ENCODE data around the gene FICD. TPM values are rescaled to one million over a fixed set of nuclear protein-coding genes. Genes with fewer than 3 reads are reported as not detected.

Gene FICD
- total RNA-seq, 1 donor from 2014 or later: 7.1 TPM

DNA sequence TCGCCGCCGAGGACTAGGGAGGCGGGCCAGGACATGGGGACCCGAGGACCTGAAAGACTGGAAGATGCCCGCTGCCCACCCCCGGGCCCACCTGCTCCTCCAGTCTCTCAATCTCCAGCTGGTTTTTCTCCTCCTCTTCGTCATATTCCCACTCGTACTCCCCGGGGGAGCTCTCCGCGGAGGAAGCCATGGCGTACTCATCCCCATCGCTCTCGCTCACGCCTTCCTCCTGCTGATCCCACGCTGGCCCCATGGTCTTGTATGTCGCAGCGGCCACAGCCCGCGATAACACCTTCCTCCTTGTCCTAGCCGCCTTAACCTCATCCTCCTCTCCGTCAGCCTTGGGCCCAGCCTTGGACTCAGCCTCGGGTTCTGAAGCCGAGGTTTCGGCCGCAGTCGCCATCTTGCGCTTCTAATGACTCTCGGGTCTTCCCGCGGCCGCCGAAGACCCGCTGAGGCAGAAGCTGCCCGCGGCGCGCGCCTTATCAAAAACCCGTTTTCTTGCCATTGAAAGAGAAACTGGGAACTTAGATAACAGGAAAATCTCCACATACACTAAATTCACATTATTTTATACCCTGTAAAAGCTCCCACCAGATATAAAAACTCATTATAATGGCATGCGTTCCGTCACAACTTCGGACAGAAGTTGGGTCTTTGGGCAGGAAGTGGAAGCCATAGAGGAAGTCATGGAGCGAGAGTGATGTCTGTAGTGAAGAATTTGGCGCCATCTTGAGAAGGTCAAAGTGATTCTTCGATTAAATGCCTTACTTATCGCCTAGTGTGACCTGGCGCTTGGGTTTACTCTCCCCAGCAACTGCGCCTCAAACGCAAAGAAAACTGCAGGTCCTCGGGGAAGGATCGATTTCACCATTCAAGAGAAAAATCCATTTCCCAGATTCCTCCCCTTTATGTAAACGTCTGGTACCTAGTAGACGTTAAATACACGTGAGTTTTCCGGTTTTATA is 46.0 kb downstream of the FICD start, which contains the start of gene SART3:
SART3 (minus strand) TSS at position 422 of the 968 bp plus-strand sequence; CDS start at position 403, 19 bp downstream.
- H3K27me3 ChIP-seq: no peaks in the 10 kb centered on the region
- H3F3A ChIP-seq (ENCODE audit: low read depth): peaks cover 15% of the 10 kb centered on the region
- H3K27me3 Mint-ChIP-seq (ENCODE audit: insufficient read depth, low read depth): peaks cover 7% of the 10 kb centered on the region
- peak within 1 kb of the TSS; percentile 84 for H3K4me2 ChIP-seq
- peaks cover 4% of the 10 kb centered on the region for H3K36me3 Mint-ChIP-seq
- H3K4me1 Mint-ChIP-seq: peaks cover 37% of the 10 kb centered on the region
- H3K27ac Mint-ChIP-seq: peak within 1 kb of the TSS; percentile 100
- H3K9me3 ChIP-seq (ENCODE audit: low read depth): no peaks in the 10 kb centered on the region
- H4K20me1 ChIP-seq (ENCODE audit: low read depth): peaks cover 40% of the 10 kb centered on the region
- peak within 1 kb of the TSS; percentile 67 for H3K4me3 ChIP-seq
- peak within 1 kb of the TSS; percentile 91 for H3K9ac ChIP-seq
- H3K27ac ChIP-seq: peak within 1 kb of the TSS; percentile 95
- H3K4me3 Mint-ChIP-seq: peak within 1 kb of the TSS; percentile 100
- DNase-seq (ENCODE audit: low spot score): peak; percentile 91
- no peaks in the 10 kb centered on the region for H3K9me3 Mint-ChIP-seq
- TF ChIP-seq EZH2 (IDR thresholded peaks at IDR 0.05): no peak
- TF ChIP-seq, protein P1, sequence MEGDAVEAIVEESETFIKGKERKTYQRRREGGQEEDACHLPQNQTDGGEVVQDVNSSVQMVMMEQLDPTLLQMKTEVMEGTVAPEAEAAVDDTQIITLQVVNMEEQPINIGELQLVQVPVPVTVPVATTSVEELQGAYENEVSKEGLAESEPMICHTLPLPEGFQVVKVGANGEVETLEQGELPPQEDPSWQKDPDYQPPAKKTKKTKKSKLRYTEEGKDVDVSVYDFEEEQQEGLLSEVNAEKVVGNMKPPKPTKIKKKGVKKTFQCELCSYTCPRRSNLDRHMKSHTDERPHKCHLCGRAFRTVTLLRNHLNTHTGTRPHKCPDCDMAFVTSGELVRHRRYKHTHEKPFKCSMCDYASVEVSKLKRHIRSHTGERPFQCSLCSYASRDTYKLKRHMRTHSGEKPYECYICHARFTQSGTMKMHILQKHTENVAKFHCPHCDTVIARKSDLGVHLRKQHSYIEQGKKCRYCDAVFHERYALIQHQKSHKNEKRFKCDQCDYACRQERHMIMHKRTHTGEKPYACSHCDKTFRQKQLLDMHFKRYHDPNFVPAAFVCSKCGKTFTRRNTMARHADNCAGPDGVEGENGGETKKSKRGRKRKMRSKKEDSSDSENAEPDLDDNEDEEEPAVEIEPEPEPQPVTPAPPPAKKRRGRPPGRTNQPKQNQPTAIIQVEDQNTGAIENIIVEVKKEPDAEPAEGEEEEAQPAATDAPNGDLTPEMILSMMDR (IDR thresholded peaks at IDR 0.05): no peak
- TF ChIP-seq EZH2phosphoT487 (IDR thresholded peaks at IDR 0.05): no peak
- H2AFZ ChIP-seq (replicated peaks): peak within 1 kb of the TSS; percentile 94
- peaks cover 6% of the 10 kb centered on the region for H3K4me1 ChIP-seq
- H3K36me3 ChIP-seq: peaks cover 6% of the 10 kb centered on the region
- peaks cover 71% of the 10 kb centered on the region for H3K79me2 ChIP-seq (ENCODE audit: low read depth)

DNA sequence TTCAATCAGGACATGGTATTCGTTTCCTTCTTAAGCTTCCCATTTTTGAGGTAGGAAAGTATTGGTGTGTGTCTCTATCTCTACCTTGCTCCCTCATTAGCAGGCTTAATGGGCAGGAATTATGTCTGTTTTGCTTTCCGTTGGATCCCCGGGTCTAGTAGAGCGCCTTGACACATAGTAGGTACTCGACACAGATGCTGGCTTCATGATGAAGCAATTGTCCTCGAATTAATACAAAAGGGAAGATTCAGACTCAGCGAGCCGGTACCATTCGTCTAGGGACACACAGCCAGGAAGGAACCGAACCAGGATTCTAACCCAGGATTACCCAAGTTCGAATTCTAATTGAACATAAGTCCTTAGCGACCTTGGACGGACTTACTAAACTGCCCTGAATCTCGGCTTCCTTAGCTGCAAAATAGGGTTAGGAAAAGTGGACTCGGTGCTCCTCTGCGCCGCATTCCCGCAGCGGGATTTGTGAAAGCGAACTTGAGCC is 46.8 kb downstream of the FICD start:
- H3K9me3 Mint-ChIP-seq: no peaks in the 10 kb centered on the region
- H3K36me3 ChIP-seq: peaks cover 6% of the 10 kb centered on the region
- peaks cover 10% of the 10 kb centered on the region for H3F3A ChIP-seq (ENCODE audit: low read depth)
- H3K27me3 ChIP-seq: no peaks in the 10 kb centered on the region
- peaks cover 37% of the 10 kb centered on the region for H3K4me1 Mint-ChIP-seq
- peaks cover 6% of the 10 kb centered on the region for H3K4me1 ChIP-seq
- peak overlapping the region; percentile 95 for H3K27ac ChIP-seq
- H2AFZ ChIP-seq (replicated peaks): peak overlapping the region; percentile 94
- H3K27me3 Mint-ChIP-seq (ENCODE audit: insufficient read depth, low read depth): peaks cover 7% of the 10 kb centered on the region
- peak; percentile 53 for DNase-seq (ENCODE audit: low spot score)
- H4K20me1 ChIP-seq (ENCODE audit: low read depth): peaks cover 33% of the 10 kb centered on the region
- H3K79me2 ChIP-seq (ENCODE audit: low read depth): peaks cover 63% of the 10 kb centered on the region
- TF ChIP-seq, protein P1 (IDR thresholded peaks at IDR 0.05): no peak
- TF ChIP-seq EZH2phosphoT487 (IDR thresholded peaks at IDR 0.05) (no peak), EZH2 (IDR thresholded peaks at IDR 0.05) (no peak)
- H3K4me3 Mint-ChIP-seq: peak overlapping the region; percentile 100
- peaks cover 4% of the 10 kb centered on the region for H3K36me3 Mint-ChIP-seq
- peak overlapping the region; percentile 67 for H3K4me3 ChIP-seq
- peak overlapping the region; percentile 100 for H3K27ac Mint-ChIP-seq
- peak overlapping the region; percentile 91 for H3K9ac ChIP-seq
- no peaks in the 10 kb centered on the region for H3K9me3 ChIP-seq (ENCODE audit: low read depth)
- H3K4me2 ChIP-seq: peak overlapping the region; percentile 84

DNA sequence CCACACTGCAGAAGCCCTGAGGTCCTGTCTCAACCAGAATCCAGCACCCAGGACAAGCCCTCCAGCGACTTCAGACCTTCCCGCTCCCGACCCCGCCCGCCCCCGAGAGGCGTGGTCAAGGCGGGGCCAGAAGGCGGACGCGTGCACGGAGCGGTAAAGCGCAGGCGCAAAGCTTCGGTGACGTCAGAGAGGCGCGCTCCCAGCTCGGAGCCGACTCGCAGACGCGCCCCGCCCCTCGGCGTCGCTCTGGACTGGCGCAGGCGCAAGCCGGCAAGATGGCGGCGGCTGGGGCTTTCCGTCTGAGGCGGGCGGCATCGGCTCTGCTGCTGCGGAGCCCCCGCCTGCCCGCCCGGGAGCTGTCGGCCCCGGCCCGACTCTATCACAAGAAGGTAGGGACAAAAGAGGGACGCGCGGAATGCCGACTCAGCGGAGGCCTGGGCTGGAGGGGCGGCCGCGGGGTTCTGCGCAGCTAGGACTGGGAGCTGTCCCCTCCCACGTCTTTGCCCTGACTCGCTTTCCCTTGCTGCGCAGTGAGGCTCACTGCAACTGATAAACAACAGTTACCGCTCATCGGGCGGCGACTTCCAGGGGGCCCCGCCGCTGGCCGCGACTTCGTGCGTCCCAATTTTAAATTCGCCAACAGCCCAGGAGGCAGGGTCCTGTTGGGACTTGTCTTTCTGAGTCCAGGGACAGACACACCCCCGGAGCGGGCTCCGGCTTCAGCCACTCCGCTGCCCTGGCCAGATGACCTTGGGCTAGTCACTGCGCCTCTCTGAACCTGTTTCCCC is 47.5 kb downstream of the FICD start, which contains the start of gene ISCU:
ISCU (plus strand) TSS at position 249 of the 788 bp plus-strand sequence; CDS start at position 276, 27 bp downstream.
- Histone ChIP-seq H3K9me3 (ENCODE audit: low read depth) (no peaks in the 10 kb centered on the region), H2AFZ (replicated peaks) (peak within 1 kb of the TSS; percentile 94), H3K79me2 (ENCODE audit: low read depth) (peaks cover 56% of the 10 kb centered on the region), H3K4me2 (peak within 1 kb of the TSS; percentile 89), H3K4me1 (peaks cover 6% of the 10 kb centered on the region), H3K36me3 (peaks cover 6% of the 10 kb centered on the region), H4K20me1 (ENCODE audit: low read depth) (peaks cover 28% of the 10 kb centered on the region), H3K27ac (peak within 1 kb of the TSS; percentile 95), H3F3A (ENCODE audit: low read depth) (peaks cover 9% of the 10 kb centered on the region), H3K27me3 (no peaks in the 10 kb centered on the region), H3K4me3 (peak within 1 kb of the TSS; percentile 67), H3K9ac (peak within 1 kb of the TSS; percentile 91)
- H3K27me3 Mint-ChIP-seq (ENCODE audit: insufficient read depth, low read depth): peaks cover 7% of the 10 kb centered on the region
- H3K4me1 Mint-ChIP-seq: peaks cover 33% of the 10 kb centered on the region
- H3K4me3 Mint-ChIP-seq: peak within 1 kb of the TSS; percentile 100
- TF ChIP-seq, protein P1 (IDR thresholded peaks at IDR 0.05): no peak
- TF ChIP-seq EZH2phosphoT487 (IDR thresholded peaks at IDR 0.05): no peak
- TF ChIP-seq EZH2 (IDR thresholded peaks at IDR 0.05): no peak
- peaks cover 7% of the 10 kb centered on the region for H3K36me3 Mint-ChIP-seq
- peak; percentile 99 for DNase-seq (ENCODE audit: low spot score)
- no peaks in the 10 kb centered on the region for H3K9me3 Mint-ChIP-seq
- H3K27ac Mint-ChIP-seq: peak within 1 kb of the TSS; percentile 100
